H1 (cell line): ENCODE results near the gene FBXO5. TPM values are rescaled to one million over a fixed set of nuclear protein-coding genes. Genes with fewer than 3 reads are reported as not detected.
A peak's percentile ranks its signal among the peaks of the same experiment; 100 is the strongest.

Experiments used
- CTCF ChIA-PET: fragments of 300-600 bp; sonication (Branson Sonifier 250); formaldehyde crosslinking; loops from one replicate; lab custom pipeline; 2021; ENCODE audit not compliant: partially characterized antibody; lab: Charles Lee
- POLR2A ChIA-PET: fragments of 300-600 bp; sonication (Branson Sonifier 250); formaldehyde crosslinking; loops from one replicate; lab custom pipeline; 2021; ENCODE audit warnings: inconsistent platforms; ENCODE audit not compliant: partially characterized antibody; lab: Charles Lee
- DNase-seq, 2 experiments: peaks; one replicate each; pipeline versions ENCODE4 v3.0.0 to v3.0.0-alpha.2; 2010 to 2022; ENCODE audit warnings: low spot score in 2 of 2, low read depth in 1 of 2, mixed read lengths in 1 of 2
- FAIRE-seq: peaks from 2 replicates; lab custom pipeline; 2011; peaks lifted over from hg19 to GRCh38; lab: Jason Lieb, UNC
- H2AFZ ChIP-seq: 2 replicates; pipeline ENCODE4 v1.8.1; 2012; ENCODE audit warnings: low read length, inconsistent platforms
- H2AK5ac ChIP-seq: 2 replicates; pipeline ENCODE4 v1.6.1; 2013; ENCODE audit warnings: low read depth, low read length
- H2BK120ac ChIP-seq: replicated peaks from 2 replicates; pipeline ENCODE3; 2013; ENCODE audit warnings: low read depth, low read length, inconsistent platforms
- H2BK12ac ChIP-seq: 2 replicates; pipeline ENCODE4 v1.6.1; 2013; ENCODE audit warnings: low read depth, low read length
- H2BK15ac ChIP-seq: 2 replicates; pipeline ENCODE4 v1.6.1; 2013; ENCODE audit warnings: low read length
- H2BK20ac ChIP-seq: 2 replicates; pipeline ENCODE4 v1.6.1; 2013; ENCODE audit warnings: low read length
- H2BK5ac ChIP-seq: 2 replicates; pipeline ENCODE4 v1.6.1; 2013; ENCODE audit warnings: low read depth, low read length
- H3K14ac ChIP-seq: 2 replicates; pipeline ENCODE4 v1.6.1; 2013; ENCODE audit warnings: inconsistent platforms; ENCODE audit not compliant: insufficient read length
- H3K18ac ChIP-seq: 2 replicates; pipeline ENCODE4 v1.6.1; 2013; ENCODE audit warnings: low read length; ENCODE audit errors: extremely low read depth
- H3K23ac ChIP-seq: 2 replicates; pipeline ENCODE4 v1.6.1; 2013; ENCODE audit warnings: inconsistent platforms; ENCODE audit not compliant: insufficient read length
- H3K23me2 ChIP-seq: 2 replicates; pipeline ENCODE4 v1.6.1; 2013; ENCODE audit warnings: low read depth, low read length
- H3K27ac ChIP-seq: 2 replicates; pipeline ENCODE4 v1.6.1; 2011; ENCODE audit warnings: low read depth, low read length, inconsistent platforms
- H3K27me3 ChIP-seq, 4 experiments: replicated peaks in 1 of 4; 1 replicate in 1 of 4; 2 replicates in 3 of 4; pipeline versions ENCODE4 v1.6.1 to v1.8.1; 2011 to 2013; ENCODE audit warnings: low read length in 3 of 4, mild to moderate bottlenecking in 3 of 4, inconsistent platforms in 2 of 4, mixed read lengths in 2 of 4, moderate library complexity in 1 of 4; ENCODE audit not compliant: control insufficient read depth in 3 of 4, insufficient read depth in 3 of 4; ENCODE audit errors: extremely low read depth in 1 of 4
- H3K36me3 ChIP-seq, 4 experiments: 2 replicates each; pipeline versions ENCODE4 v1.6.1 to v1.8.1; 2011 to 2013; ENCODE audit warnings: mild to moderate bottlenecking in 4 of 4, low read length in 3 of 4, moderate library complexity in 2 of 4, control low read depth in 1 of 4, inconsistent platforms in 1 of 4; ENCODE audit not compliant: insufficient read depth in 4 of 4, control insufficient read depth in 2 of 4
- H3K4ac ChIP-seq: replicated peaks from 2 replicates; pipeline ENCODE3; 2013; ENCODE audit warnings: low read length, low read depth, mixed read lengths, inconsistent platforms; ENCODE audit not compliant: insufficient read length
- H3K4me1 ChIP-seq, 4 experiments: replicated peaks in 1 of 4; 1 replicate in 1 of 4; 2 replicates in 3 of 4; pipeline versions ENCODE4 v1.6.1 to v1.8.1; 2011 to 2013; ENCODE audit warnings: low read length in 3 of 4, inconsistent platforms in 2 of 4, mixed read lengths in 1 of 4; ENCODE audit not compliant: insufficient read depth in 4 of 4, control insufficient read depth in 3 of 4
- H3K4me2 ChIP-seq, 2 experiments: 2 replicates each; pipeline versions ENCODE4 v1.6.1 to v1.8.1; 2011 to 2013; ENCODE audit warnings: low read depth in 2 of 2, low read length in 2 of 2, control low read depth in 1 of 2, inconsistent platforms in 1 of 2, mild to moderate bottlenecking in 1 of 2; ENCODE audit not compliant: insufficient read depth in 1 of 2
- H3K4me3 ChIP-seq, 4 experiments: fragments of 200-600, 300-600 bp in 1 of 4; sonication (generic), shearing (Covaris generic), sonication (Bioruptor Twin) in 1 of 4; 2 replicates each; pipeline versions ENCODE4 v1.5.1 to v1.8.1; 2011 to 2016; ENCODE audit warnings: low read length in 4 of 4, low read depth in 3 of 4, control low read depth in 2 of 4, inconsistent platforms in 2 of 4, mild to moderate bottlenecking in 2 of 4, mixed read lengths in 1 of 4, moderate library complexity in 1 of 4; ENCODE audit not compliant: insufficient read depth in 2 of 4; ENCODE audit errors: extremely low read depth in 1 of 4
- H3K56ac ChIP-seq: replicated peaks from 2 replicates; pipeline ENCODE3; 2013; ENCODE audit warnings: low read depth, mild to moderate bottlenecking, mixed read lengths, low read length, inconsistent platforms; ENCODE audit not compliant: insufficient read length
- H3K79me1 ChIP-seq: 2 replicates; pipeline ENCODE4 v1.6.1; 2013; ENCODE audit warnings: low read depth, low read length, control low read depth
- H3K79me2 ChIP-seq, 2 experiments: 2 replicates each; pipeline versions ENCODE4 v1.6.1 to v1.8.1; 2012 to 2013; ENCODE audit warnings: low read length in 2 of 2, mild to moderate bottlenecking in 2 of 2, inconsistent platforms in 1 of 2; ENCODE audit not compliant: insufficient read depth in 2 of 2, control insufficient read depth in 1 of 2
- H3K9ac ChIP-seq, 4 experiments: replicated peaks in 1 of 4; 1 replicate in 1 of 4; 2 replicates in 3 of 4; pipeline versions ENCODE4 v1.6.1 to v1.8.1; 2011 to 2013; ENCODE audit warnings: low read depth in 3 of 4, low read length in 3 of 4, control low read depth in 2 of 4, mild to moderate bottlenecking in 2 of 4, moderate library complexity in 2 of 4, inconsistent platforms in 1 of 4; ENCODE audit errors: extremely low read depth in 1 of 4
- H3K9me3 ChIP-seq, 2 experiments: 2 replicates each; pipeline versions ENCODE4 v1.6.1 to v1.8.1; 2012 to 2013; ENCODE audit warnings: mild to moderate bottlenecking in 2 of 2, moderate library complexity in 2 of 2, control low read depth in 1 of 2, inconsistent platforms in 1 of 2, low read depth in 1 of 2, low read length in 1 of 2, mixed read lengths in 1 of 2; ENCODE audit not compliant: insufficient read depth in 2 of 2
- H4K20me1 ChIP-seq, 2 experiments: replicated peaks in 1 of 2; 2 replicates each; pipeline versions ENCODE3 to v1.8.1; 2011 to 2013; ENCODE audit warnings: inconsistent platforms in 2 of 2, low read length in 2 of 2, mild to moderate bottlenecking in 1 of 2; ENCODE audit not compliant: insufficient read depth in 2 of 2, control insufficient read depth in 1 of 2
- H4K5ac ChIP-seq: 2 replicates; pipeline ENCODE4 v1.6.1; 2013; ENCODE audit warnings: low read length, low read depth, mixed read lengths, inconsistent platforms; ENCODE audit not compliant: insufficient read length
- H4K8ac ChIP-seq: 2 replicates; pipeline ENCODE4 v1.8.0; 2013; ENCODE audit warnings: mild to moderate bottlenecking, moderate library complexity, low read length, inconsistent platforms; ENCODE audit not compliant: insufficient read depth; ENCODE audit errors: extremely low read depth
- H4K91ac ChIP-seq: replicated peaks from 2 replicates; pipeline ENCODE3; 2013; ENCODE audit warnings: low read length, mixed read lengths, inconsistent platforms; ENCODE audit not compliant: insufficient read length
- CEBPB ChIP-seq: IDR thresholded peaks from 2 replicates; pipeline ENCODE4 v1.6.1; 2012; ENCODE audit warnings: low read depth, low read length
- CTBP2 ChIP-seq: IDR thresholded peaks from 2 replicates; pipeline ENCODE4 v1.7.0; 2011; ENCODE audit warnings: borderline replicate concordance, mild to moderate bottlenecking, moderate library complexity, mixed read lengths, low read length; ENCODE audit not compliant: insufficient read depth, insufficient read length
- SIN3A ChIP-seq, 2 experiments: IDR thresholded peaks in 1 of 2; conservative IDR thresholded peaks in 1 of 2; 2 replicates each; pipeline ENCODE4 v1.6.1; 2011 to 2012; ENCODE audit warnings: low read length in 2 of 2, improper control_type of control experiment in 1 of 2, low read depth in 1 of 2, mild to moderate bottlenecking in 1 of 2
- WGBS, 2 experiments: shearing (Covaris generic) in 1 of 2; methylation state at CpG; one replicate each; pipeline versions ENCODE4 v1.1.6 to v1.1.7; 2013 to 2015; ENCODE audit warnings: low lambda C conversion rate in 2 of 2, mixed read lengths in 2 of 2, inconsistent platforms in 1 of 2, low coverage in 1 of 2, missing lambda C conversion rate in 1 of 2; ENCODE audit not compliant: insufficient replicate concordance in 2 of 2, insufficient coverage in 1 of 2, insufficient read length in 1 of 2; ENCODE audit errors: extremely low coverage in 1 of 2, missing lambda C conversion rate in 1 of 2; 5-methylcytosine and 5-hydroxymethylcytosine counted together
- polyA plus RNA-seq, 7 experiments: library from polyadenylated mRNA; depleted of rRNA in 3 of 7; stranded (reverse) in 5 of 7; unstranded in 2 of 7; fragments of >200 nt in 5 of 7; fragments of 200-250 nt in 2 of 7; gene quantifications; 1 replicate in 5 of 7; 2 replicates in 1 of 7; 4 replicates in 1 of 7; pipeline versions ENCODE4 v1.2.1 to v1.2.3, GENCODE V29; 2011 to 2013; ENCODE audit warnings: missing spikeins in 2 of 7, mixed read lengths in 2 of 7
- total RNA-seq: library from RNA; stranded (reverse); fragmentation: NEBNext Ultra II Directional; extraction: Animal tissue kit (Norgen Biotek cat#: 25700); gene quantifications from 2 replicates; pipeline ENCODE4 v1.2.1, GENCODE V29; 2021

The FBXO5 gene
- total and polyA plus RNA-seq, 2 of the 8 experiments (the other 6 are each of a cell fraction or from before 2014, with no cell fraction given): 13.7 to 55.1 TPM

GRCh38 chr6:152946995-152947394, 35.8 kb downstream of the FBXO5 start:
- Histone ChIP-seq H3K14ac (no peak overlapping the region), H2AFZ (peak overlapping the region; percentile 9; the same call in 1 of the 2 replicates), H3K79me2 (no peaks in the 10 kb centered on the region), H3K4me1 (peaks cover 0 to 3% (median 1%) of the 10 kb centered on the region in 4 experiments; a peak in 3 of 7 replicates), H3K79me1 (no peaks in the 10 kb centered on the region), H4K91ac (no peak overlapping the region), H3K56ac (no peak overlapping the region), H3K4me2 (no peak overlapping the region), H4K20me1 (no peaks in the 10 kb centered on the region), H3K9me3 (no peaks in the 10 kb centered on the region), H2BK20ac (no peak overlapping the region), H3K27ac (no peak overlapping the region), H3K4ac (no peak overlapping the region), H2BK5ac (no peak overlapping the region), H3K9ac (no peak overlapping the region), H2AK5ac (no peak overlapping the region), H3K36me3 (no peaks in the 10 kb centered on the region), H3K4me3 (no peak overlapping the region), H2BK12ac (no peak overlapping the region), H4K5ac (no peak overlapping the region), H2BK15ac (no peak overlapping the region), H3K23ac (no peak overlapping the region), H4K8ac (no peak overlapping the region), H3K23me2 (no peaks in the 10 kb centered on the region), H2BK120ac (no peak overlapping the region), H3K27me3 (no peaks in the 10 kb centered on the region), H3K18ac (no peak overlapping the region)
- CTCF ChIA-PET: interaction anchor here (0.7 to 6.7 kb wide), 16 partner anchors 10 to 609 kb away, joined by 3 to 79 read pairs (median 12); partner anchors contain the start of gene VIP
- peak; percentile 55; the same call in 1 of the 2 replicates for TF ChIP-seq CEBPB
- TF ChIP-seq CTBP2: no peak
- TF ChIP-seq SIN3A (conservative IDR thresholded peaks at IDR 0.05 in 1 of 2, IDR thresholded peaks at IDR 0.05 in 1 of 2; ENCODE audit: low read depth in 1 of 2, low read length in 2 of 2): no peak
- 64% methylated on average over 2 of the region's 2 CpGs; no CpG with 5 or more reads in 1 of the 2 experiments for WGBS, 2 experiments
- no peak for DNase-seq
- FAIRE-seq: no peak
- POLR2A ChIA-PET: interaction anchor here (1.8 kb wide), 1 partner anchor 232 kb away, joined by 3 read pairs; no protein-coding TSS in a partner anchor
